DND-41 (cell line): ENCODE measurements around the gene RABAC1.

Experiments
- ATAC-seq: fragments of 200-7000 bp; cut with Tn5 transposase; 3 replicates; pipeline ENCODE4 v1.9.1; 2021; ENCODE audit warnings: low read depth; ENCODE audit not compliant: insufficient read depth
- DNase-seq: peaks from one replicate; pipeline ENCODE4 v3.0.0-alpha.2; 2020
- H2AFZ ChIP-seq: 2 replicates; pipeline ENCODE4 v1.6.0; 2012; ENCODE audit warnings: low read depth, low read length
- H3K27ac ChIP-seq: 2 replicates; pipeline ENCODE4 v1.5.1; 2012; ENCODE audit warnings: low read length, inconsistent platforms
- H3K27me3 ChIP-seq: fragments of 200-600 bp; sonication (generic); 2 replicates; pipeline ENCODE4 v1.6.0; 2012; ENCODE audit warnings: low read length, mild to moderate bottlenecking, inconsistent platforms; ENCODE audit not compliant: insufficient read depth, poor library complexity
- H3K36me3 ChIP-seq: 2 replicates; pipeline ENCODE4 v1.5.1; 2012; ENCODE audit warnings: low read length, inconsistent platforms; ENCODE audit not compliant: insufficient read depth
- H3K4me1 ChIP-seq: 2 replicates; pipeline ENCODE4 v1.5.1; 2012; ENCODE audit warnings: mild to moderate bottlenecking, low read length; ENCODE audit not compliant: insufficient read depth
- H3K4me2 ChIP-seq: 2 replicates; pipeline ENCODE4 v1.6.0; 2012; ENCODE audit warnings: mild to moderate bottlenecking, moderate library complexity, low read length, inconsistent platforms; ENCODE audit not compliant: insufficient read depth
- H3K4me3 ChIP-seq, 2 experiments: fragments of 200-600 bp in 1 of 2; shearing (Covaris generic) in 1 of 2; 2 replicates each; pipeline ENCODE4 v1.5.1; 2012 to 2016; ENCODE audit warnings: inconsistent platforms in 2 of 2, low read length in 2 of 2, mild to moderate bottlenecking in 2 of 2, low read depth in 1 of 2, moderate library complexity in 1 of 2
- H3K79me2 ChIP-seq: 2 replicates; pipeline ENCODE4 v1.6.0; 2012; ENCODE audit warnings: low read length, inconsistent platforms; ENCODE audit not compliant: insufficient read depth
- H3K9ac ChIP-seq: 2 replicates; pipeline ENCODE4 v1.6.0; 2012; ENCODE audit warnings: low read depth, mild to moderate bottlenecking, inconsistent platforms, low read length, moderate library complexity
- H3K9me3 ChIP-seq: 2 replicates; pipeline ENCODE4 v1.5.1; 2012; ENCODE audit warnings: low read length, moderate library complexity, mild to moderate bottlenecking, inconsistent platforms; ENCODE audit not compliant: insufficient read depth, severe bottlenecking
- H4K20me1 ChIP-seq: 2 replicates; pipeline ENCODE4 v1.6.0; 2012; ENCODE audit warnings: low read length; ENCODE audit not compliant: insufficient read depth
- CTCF ChIP-seq: IDR thresholded peaks from 2 replicates; pipeline ENCODE4 v1.5.1; 2012; ENCODE audit warnings: borderline replicate concordance, low read length, moderate library complexity, mild to moderate bottlenecking; ENCODE audit not compliant: poor library complexity, severe bottlenecking; ENCODE audit errors: extremely low read depth
- EZH2 ChIP-seq: IDR thresholded peaks from 3 replicates; pipeline ENCODE4 v1.6.1; 2012; ENCODE audit warnings: borderline replicate concordance, low read depth, mild to moderate bottlenecking, moderate library complexity, low read length, inconsistent platforms; ENCODE audit not compliant: severe bottlenecking

RABAC1 gene

DNA sequence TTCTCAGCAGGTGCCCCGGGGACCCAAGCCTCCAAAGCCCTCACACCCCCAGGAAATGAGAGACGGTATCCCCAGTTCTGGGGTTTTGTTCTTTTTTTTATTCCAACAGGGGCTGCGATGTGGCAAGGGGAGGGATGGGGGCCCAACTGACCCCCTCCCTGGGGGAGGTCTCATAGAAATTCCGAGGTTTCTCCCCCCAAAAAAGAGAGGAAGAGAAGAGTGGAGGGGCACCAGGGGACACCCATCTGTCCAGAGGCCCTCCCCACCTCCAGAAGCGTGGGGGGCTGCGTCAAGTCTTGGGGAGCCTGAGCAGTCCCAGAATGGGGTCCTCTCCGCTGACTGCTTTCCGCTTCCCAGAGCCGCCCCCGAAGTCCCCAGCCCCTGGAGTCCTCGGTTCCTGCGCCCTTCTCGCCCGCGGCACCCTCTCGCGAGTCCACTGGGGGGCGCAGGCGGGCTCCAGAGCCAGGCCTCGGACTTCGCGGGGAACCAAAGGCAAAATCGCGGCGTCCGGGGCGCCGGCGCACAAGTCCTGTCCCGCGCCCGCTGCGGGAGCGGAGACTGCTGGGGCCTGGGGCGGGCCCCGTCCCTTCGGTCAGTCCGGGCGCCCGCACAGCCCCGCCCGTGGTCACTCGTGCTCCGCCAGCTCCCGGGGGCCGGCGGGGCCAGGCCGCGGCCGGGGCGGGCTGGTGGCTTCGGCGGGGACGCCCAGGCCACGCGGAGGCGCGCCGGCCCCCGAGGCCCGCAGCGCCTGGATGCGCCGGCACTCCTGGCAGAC lies 39.3 kb upstream of the RABAC1 start:
- H3K4me2 ChIP-seq: peak overlapping the region; percentile 59
- H3K79me2 ChIP-seq: peaks cover 3% of the 10 kb centered on the region
- peak overlapping the region; percentile 21; the same call in 1 of the 2 replicates for H2AFZ ChIP-seq
- ATAC-seq (no peak), DNase-seq (no peak)
- TF ChIP-seq EZH2 (no peak), CTCF (peak; percentile 57)
- peak overlapping the region; percentile 60 for H3K27ac ChIP-seq
- H3K4me1 ChIP-seq: peaks cover 48% of the 10 kb centered on the region
- no peaks in the 10 kb centered on the region for H3K27me3 ChIP-seq
- no peak overlapping the region for H3K4me3 ChIP-seq
- H3K36me3 ChIP-seq: no peaks in the 10 kb centered on the region
- no peaks in the 10 kb centered on the region for H3K9me3 ChIP-seq
- peak overlapping the region; percentile 31 for H3K9ac ChIP-seq
- no peaks in the 10 kb centered on the region; the same call in 1 of the 2 replicates for H4K20me1 ChIP-seq

DNA sequence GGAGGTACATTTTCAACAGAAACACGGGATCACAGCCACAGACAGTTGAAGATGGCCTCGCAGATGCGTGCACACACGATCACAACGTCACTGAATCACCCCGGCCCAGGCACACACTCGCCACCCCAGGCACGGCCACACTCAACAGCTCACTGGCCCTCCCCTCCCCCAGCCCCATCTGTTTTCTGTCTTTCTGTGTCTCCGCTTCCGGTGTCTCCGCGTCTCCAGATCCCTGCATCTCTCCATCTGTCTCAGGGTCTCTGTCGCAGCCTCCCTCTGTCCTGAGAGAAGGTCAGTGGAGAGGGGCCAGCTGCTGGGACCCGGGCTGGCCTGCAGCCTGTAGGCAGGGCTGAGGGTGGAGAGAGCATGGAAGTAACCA lies 38.7 kb upstream of the RABAC1 start:
- no peaks in the 10 kb centered on the region for H3K27me3 ChIP-seq
- DNase-seq: no peak
- H3K4me2 ChIP-seq: peak overlapping the region; percentile 59
- peak overlapping the region; percentile 60 for H3K27ac ChIP-seq
- peak overlapping the region; percentile 31 for H3K9ac ChIP-seq
- no peaks in the 10 kb centered on the region for H3K36me3 ChIP-seq
- H2AFZ ChIP-seq: peak overlapping the region; percentile 21; the same call in 1 of the 2 replicates
- TF ChIP-seq CTCF (no peak), EZH2 (no peak)
- peaks cover 8% of the 10 kb centered on the region for H3K79me2 ChIP-seq
- H4K20me1 ChIP-seq: no peaks in the 10 kb centered on the region; the same call in 1 of the 2 replicates
- H3K4me3 ChIP-seq: peak overlapping the region in 1 of 2 experiments; percentile 17; a peak in 1 of 4 replicates
- ATAC-seq: no peak
- peaks cover 47% of the 10 kb centered on the region for H3K4me1 ChIP-seq
- H3K9me3 ChIP-seq: no peaks in the 10 kb centered on the region

DNA sequence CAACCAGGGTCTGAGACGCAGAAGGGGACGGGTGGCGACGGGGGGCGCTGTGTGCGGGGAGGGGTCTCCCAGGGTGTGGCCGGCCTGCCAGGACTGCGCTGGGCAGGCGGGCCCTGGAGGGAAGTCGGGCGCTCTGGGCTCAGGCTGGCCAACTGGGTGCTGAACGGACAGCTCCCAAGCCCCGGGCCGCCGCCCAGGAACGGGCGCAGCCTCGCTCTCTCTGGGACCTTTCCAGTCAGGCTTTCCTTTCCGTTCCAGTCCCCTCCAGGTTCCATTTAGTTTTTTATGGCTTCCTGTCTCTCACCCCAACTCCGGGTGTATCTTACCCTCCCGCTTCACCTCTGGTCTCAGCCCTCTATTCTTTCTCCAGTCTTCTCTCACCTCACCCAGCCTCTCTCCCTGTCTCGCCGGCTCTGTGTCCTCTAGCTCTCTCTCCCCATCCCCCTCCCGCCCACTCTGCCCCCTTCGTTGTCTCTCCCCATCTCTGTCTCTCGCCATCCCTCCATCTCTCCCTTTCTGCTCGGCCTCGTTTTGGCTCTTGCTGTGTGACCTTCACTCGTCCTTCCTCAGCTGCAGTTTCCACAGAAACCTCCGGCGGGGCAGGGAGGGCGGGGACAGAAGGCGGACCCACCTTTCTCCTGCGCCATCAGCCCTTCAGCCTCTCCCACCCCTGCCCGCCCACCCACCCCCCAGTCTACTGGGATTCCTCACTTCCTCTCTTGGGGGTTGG lies 38.2 kb upstream of the RABAC1 start:
- no peak for TF ChIP-seq EZH2
- no peak for TF ChIP-seq CTCF
- Histone ChIP-seq H3K4me1 (peaks cover 46% of the 10 kb centered on the region), H3K9me3 (no peaks in the 10 kb centered on the region), H3K27ac (peak overlapping the region; percentile 60), H3K27me3 (no peaks in the 10 kb centered on the region), H4K20me1 (peaks cover 3% of the 10 kb centered on the region), H2AFZ (no peak overlapping the region), H3K36me3 (no peaks in the 10 kb centered on the region), H3K9ac (peak overlapping the region; percentile 12; the same call in 1 of the 2 replicates), H3K4me2 (peak overlapping the region; percentile 59), H3K79me2 (peaks cover 14% of the 10 kb centered on the region), H3K4me3 (peak overlapping the region in 1 of 2 experiments; percentile 44; a peak in 2 of 4 replicates)
- ATAC-seq: peak; percentile 40
- peak; percentile 61 for DNase-seq
